Stimulated activated naive CD8-positive, alpha-beta T cell treated with anti-CD3 and anti-CD28 coated beads, Interleukin-15, amount 100 ng/mL, for 72 hours (primary cell): ENCODE results near the gene NCOA7.
"Not testable (repeated sequence)": the region's sequence is repeated elsewhere in the genome, so short reads cannot be mapped to it uniquely, and the experiment has no call there.

ENCODE experiments used
- ATAC-seq: fragments of 150-1000 bp; cut with Tn5 transposase; 2 replicates; pipeline ENCODE4 v1.10.0; 2021; ENCODE audit warnings: mild to moderate bottlenecking, moderate library complexity
- DNase-seq, 2 donors: peaks; one replicate each; pipeline ENCODE4 v3.0.0; 2021 to 2022
- H3K27ac Mint-ChIP-seq, 2 donors: one replicate each; pipeline ENCODE4 v1.8.0; 2022; ENCODE audit warnings: mild to moderate bottlenecking in 2 of 2, mixed read lengths in 2 of 2, moderate library complexity in 2 of 2
- H3K27me3 Mint-ChIP-seq: one replicate; pipeline ENCODE4 v1.8.0; 2022; ENCODE audit warnings: mixed read lengths
- H3K4me1 Mint-ChIP-seq: one replicate; pipeline ENCODE4 v1.8.0; 2022; ENCODE audit warnings: mild to moderate bottlenecking, mixed read lengths
- H3K4me3 Mint-ChIP-seq, 2 donors: one replicate each; pipeline ENCODE4 v1.8.0; 2022; ENCODE audit warnings: mild to moderate bottlenecking in 2 of 2, mixed read lengths in 2 of 2, moderate library complexity in 1 of 2
- H3K9me3 Mint-ChIP-seq, 2 donors: one replicate each; pipeline ENCODE4 v1.8.0; 2022; ENCODE audit warnings: mixed read lengths in 2 of 2

Gene NCOA7

DNA sequence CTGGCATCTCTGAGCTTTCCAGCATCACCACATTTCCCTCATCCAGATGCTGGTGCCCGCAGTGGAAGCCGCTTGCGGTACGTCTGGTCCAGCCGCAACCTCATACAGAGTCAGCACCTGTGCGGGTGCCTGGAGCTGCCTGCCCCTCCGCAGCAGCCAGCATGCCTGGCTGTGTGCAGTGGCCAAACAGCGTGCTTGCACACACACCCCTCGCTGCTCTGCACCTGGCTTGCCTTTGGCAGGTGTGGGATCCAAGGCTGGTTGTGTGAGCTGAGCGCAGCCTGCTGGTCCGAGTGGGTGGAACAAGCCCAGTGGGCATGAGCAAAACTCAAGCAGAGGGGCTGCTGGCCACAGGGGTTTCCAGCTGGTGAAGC, 162.7 kb downstream of the NCOA7 start:
- Mint-ChIP-seq H3K27ac (no peak overlapping the region), H3K27me3 (peaks cover 14% of the 10 kb centered on the region), H3K4me1 (no peaks in the 10 kb centered on the region), H3K9me3 (no peaks in the 10 kb centered on the region), H3K4me3 (no peak overlapping the region)
- DNase-seq, result no peak
- ATAC-seq, result no peak

- DNase-seq, result no peak
- Mint-ChIP-seq H3K4me1 (no peaks in the 10 kb centered on the region), H3K9me3 (no peaks in the 10 kb centered on the region), H3K4me3 (peak overlapping the region in 1 of 2 donors; percentile 21), H3K27me3 (peaks cover 8% of the 10 kb centered on the region), H3K27ac (no peak overlapping the region)
- ATAC-seq, result no peak
Observed at GRCh38 chr6:125954735-125955339, 164.1 kb downstream of the NCOA7 start.

GRCh38 chr6:125955973-125956372, 165.2 kb downstream of the NCOA7 start:
- H3K27me3 Mint-ChIP-seq, result peaks cover 8% of the 10 kb centered on the region
- DNase-seq (no peak), ATAC-seq (no peak)
- H3K27ac Mint-ChIP-seq, result no peak overlapping the region
- H3K4me3 Mint-ChIP-seq, result peak overlapping the region in 1 of 2 donors; percentile 36
- no peaks in the 10 kb centered on the region for H3K9me3 Mint-ChIP-seq
- no peaks in the 10 kb centered on the region for H3K4me1 Mint-ChIP-seq

GRCh38 chr6:125956506-125957390, 166.0 kb downstream of the NCOA7 start, which contains the start of gene HINT3:
Gene HINT3 (plus strand): TSS chr6:125956770. CDS start chr6:125956978, 208 bp downstream.
- no peak within 1 kb of the TSS for H3K27ac Mint-ChIP-seq
- peaks cover 4% of the 10 kb centered on the region for H3K27me3 Mint-ChIP-seq
- peak; percentile 97 to 98 for DNase-seq
- peak; percentile 91 for ATAC-seq
- no peaks in the 10 kb centered on the region for H3K9me3 Mint-ChIP-seq
- H3K4me3 Mint-ChIP-seq, result peak within 1 kb of the TSS in 1 of 2 donors; percentile 36
- H3K4me1 Mint-ChIP-seq, result no peaks in the 10 kb centered on the region

DNA sequence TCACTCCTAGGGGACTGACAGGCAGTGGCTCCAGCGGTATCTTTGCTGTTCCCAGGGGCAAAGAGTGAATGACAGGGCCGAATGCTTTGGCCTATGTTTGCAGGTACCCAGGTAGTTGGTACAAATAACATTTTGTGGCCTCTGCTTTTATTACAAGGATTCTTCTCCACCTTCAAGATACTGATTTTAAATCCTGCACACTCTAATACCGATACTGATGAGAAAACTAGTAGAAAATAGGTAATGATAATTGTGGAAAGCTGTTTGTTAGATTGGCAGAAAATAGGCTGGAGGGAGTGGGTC, 166.6 kb downstream of the NCOA7 start:
- H3K4me3 Mint-ChIP-seq, result no peak overlapping the region
- ATAC-seq (no peak), DNase-seq (no peak)
- H3K27me3 Mint-ChIP-seq, result no peaks in the 10 kb centered on the region
- H3K27ac Mint-ChIP-seq, result no peak overlapping the region
- H3K4me1 Mint-ChIP-seq, result no peaks in the 10 kb centered on the region
- H3K9me3 Mint-ChIP-seq, result no peaks in the 10 kb centered on the region

- Mint-ChIP-seq H3K4me1 (no peaks in the 10 kb centered on the region), H3K4me3 (no peak overlapping the region), H3K27me3 (no peaks in the 10 kb centered on the region), H3K27ac (no peak overlapping the region), H3K9me3 (no peaks in the 10 kb centered on the region)
- DNase-seq (no peak), ATAC-seq (no peak)
Observed at GRCh38 chr6:125957845-125958244, 167.1 kb downstream of the NCOA7 start.

DNA sequence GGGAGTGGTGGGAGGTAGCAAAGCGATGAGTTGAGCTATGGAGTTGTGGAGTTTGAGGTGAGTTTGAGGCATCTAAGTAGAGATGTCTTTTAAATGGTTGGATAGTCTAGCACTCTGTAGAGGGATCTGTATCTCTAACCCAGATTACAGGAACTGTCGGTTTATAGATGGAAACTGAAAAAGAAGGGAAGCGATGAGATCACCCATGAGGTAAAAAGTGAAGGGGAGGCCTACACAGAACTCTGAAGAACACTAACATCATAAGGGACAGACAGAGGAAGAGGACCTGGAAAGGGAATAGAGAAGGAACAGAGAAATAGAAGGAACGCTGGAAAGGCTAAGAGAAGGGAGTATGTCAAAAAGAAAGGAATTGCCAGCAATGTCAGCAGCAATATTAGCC, 168.3 kb downstream of the NCOA7 start:
- H3K9me3 Mint-ChIP-seq, result no peaks in the 10 kb centered on the region
- no peak for ATAC-seq
- DNase-seq, result no peak
- peaks cover 9% of the 10 kb centered on the region for H3K4me1 Mint-ChIP-seq
- H3K4me3 Mint-ChIP-seq, result no peak overlapping the region
- H3K27ac Mint-ChIP-seq, result no peak overlapping the region
- H3K27me3 Mint-ChIP-seq, result no peaks in the 10 kb centered on the region

GRCh38 chr6:125961117-125961516, 170.4 kb downstream of the NCOA7 start:
- no peak overlapping the region for H3K4me3 Mint-ChIP-seq
- H3K27me3 Mint-ChIP-seq, result no peaks in the 10 kb centered on the region
- peaks cover 18% of the 10 kb centered on the region for H3K4me1 Mint-ChIP-seq
- DNase-seq (no peak), ATAC-seq (no peak)
- no peaks in the 10 kb centered on the region for H3K9me3 Mint-ChIP-seq
- H3K27ac Mint-ChIP-seq, result peak overlapping the region in 1 of 2 donors; percentile 28

DNA sequence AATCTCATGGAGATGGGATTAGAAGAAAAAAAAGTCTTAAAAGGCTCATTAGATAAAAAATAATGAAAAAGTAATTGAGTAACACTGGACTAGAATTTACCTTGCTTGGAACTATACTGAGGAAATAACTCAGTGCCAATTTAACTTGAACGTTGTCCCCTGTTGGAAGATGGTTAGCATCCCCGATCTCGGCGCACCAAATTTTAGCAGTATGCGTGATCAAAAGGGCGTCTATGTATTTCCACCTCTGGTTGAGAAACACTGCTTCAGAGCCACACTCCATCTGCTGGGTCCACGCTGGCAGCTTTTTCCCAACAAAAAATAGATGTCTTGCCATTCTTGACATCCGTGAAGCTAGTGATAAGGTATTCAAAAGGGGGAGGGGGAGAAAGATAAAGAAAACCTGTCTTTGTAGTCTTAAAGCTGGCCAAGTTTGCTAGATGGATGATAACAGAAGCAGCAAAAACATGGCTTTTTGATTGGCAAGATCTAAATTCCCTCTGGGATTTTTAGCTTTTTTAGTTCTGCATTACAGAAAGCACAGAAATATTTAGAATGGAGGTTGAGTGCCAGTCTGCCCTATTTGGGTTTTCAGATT, 172.2 kb downstream of the NCOA7 start:
- no peak for DNase-seq
- Mint-ChIP-seq H3K4me3 (no peak overlapping the region), H3K27ac (peak overlapping the region in 1 of 2 donors; percentile 30), H3K9me3 (no peaks in the 10 kb centered on the region), H3K27me3 (no peaks in the 10 kb centered on the region), H3K4me1 (peaks cover 18% of the 10 kb centered on the region)
- ATAC-seq, result no peak

DNA sequence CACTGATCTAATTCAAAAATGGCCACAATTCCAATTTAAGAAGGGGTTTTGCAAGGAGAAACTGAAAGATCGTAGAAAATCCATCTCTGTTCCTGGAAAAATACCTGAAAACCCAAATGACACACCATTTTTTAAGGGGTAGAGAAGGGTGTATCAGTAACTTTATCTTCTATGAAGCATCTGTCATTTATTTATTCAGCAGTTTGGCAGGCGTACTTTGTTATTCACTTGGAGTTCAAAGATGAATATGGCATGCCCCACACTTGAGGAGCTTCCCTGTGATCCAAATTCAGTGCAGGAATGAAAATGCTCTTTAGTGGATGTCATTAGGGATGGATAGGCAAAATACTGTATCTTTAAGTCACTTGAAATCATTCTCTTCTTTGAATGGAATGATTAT, 173.1 kb downstream of the NCOA7 start:
- Mint-ChIP-seq H3K4me1 (peaks cover 22% of the 10 kb centered on the region), H3K27me3 (no peaks in the 10 kb centered on the region), H3K27ac (no peak overlapping the region), H3K9me3 (no peaks in the 10 kb centered on the region), H3K4me3 (no peak overlapping the region)
- ATAC-seq (no peak), DNase-seq (no peak)

DNA sequence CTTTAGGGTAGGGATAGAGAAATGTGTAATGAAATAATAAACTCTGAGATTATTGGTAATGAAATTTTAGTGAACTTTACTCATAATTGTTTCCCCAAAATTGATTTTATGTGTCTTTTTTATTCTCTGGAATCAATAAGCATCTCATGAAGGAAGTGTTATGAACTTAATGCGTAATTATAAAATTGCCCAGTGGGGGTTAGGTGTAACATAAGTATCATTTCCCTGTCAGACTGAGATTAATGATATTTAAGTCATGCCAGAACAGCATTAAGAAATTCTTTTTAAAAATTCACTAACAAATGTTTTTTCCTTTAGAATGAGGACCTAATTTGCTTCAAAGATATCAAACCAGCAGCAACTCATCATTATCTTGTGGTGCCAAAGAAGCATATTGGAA, 175.8 kb downstream of the NCOA7 start:
- H3K27me3 Mint-ChIP-seq, result no peaks in the 10 kb centered on the region

DNA sequence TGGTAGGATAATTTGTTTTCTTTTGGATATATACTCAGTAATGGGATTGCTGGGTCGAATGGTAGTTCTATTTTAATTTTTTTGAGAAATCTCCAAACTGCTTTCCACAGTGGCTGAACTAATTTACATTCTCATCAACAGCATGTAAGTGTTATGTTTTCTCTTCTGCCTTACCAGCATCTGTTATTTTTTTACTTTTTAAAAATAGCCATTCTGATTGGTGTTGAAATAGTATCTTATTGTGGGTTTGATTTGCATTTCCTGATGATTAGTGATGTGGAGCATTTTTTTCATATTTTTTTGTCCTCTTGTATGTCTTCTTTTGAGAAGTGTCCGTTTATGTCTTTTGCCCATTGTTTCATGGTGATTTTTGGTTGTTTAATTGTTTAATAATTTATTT, 177.7 kb downstream of the NCOA7 start:
- peaks cover 27% of the 10 kb centered on the region for H3K4me1 Mint-ChIP-seq
- peak overlapping the region in 1 of 2 donors; percentile 44 for H3K27ac Mint-ChIP-seq
- H3K4me3 Mint-ChIP-seq, result no peak overlapping the region
- ATAC-seq, result no peak
- H3K9me3 Mint-ChIP-seq, result no peaks in the 10 kb centered on the region
- no peaks in the 10 kb centered on the region for H3K27me3 Mint-ChIP-seq
- DNase-seq, result no peak

More for the DNA sequence above, 175.8 kb downstream of the NCOA7 start:
- ATAC-seq, result no peak
- Mint-ChIP-seq H3K9me3 (no peaks in the 10 kb centered on the region), H3K4me1 (peaks cover 32% of the 10 kb centered on the region), H3K27ac (no peak overlapping the region), H3K4me3 (no peak overlapping the region)
- no peak for DNase-seq

GRCh38 chr6:125970760-125971159, 180.0 kb downstream of the NCOA7 start:
- no peaks in the 10 kb centered on the region for H3K9me3 Mint-ChIP-seq
- H3K4me1 Mint-ChIP-seq, result peaks cover 19% of the 10 kb centered on the region
- no peak for ATAC-seq
- H3K27me3 Mint-ChIP-seq, result no peaks in the 10 kb centered on the region
- DNase-seq, result no peak
- no peak overlapping the region for H3K27ac Mint-ChIP-seq
- no peak overlapping the region for H3K4me3 Mint-ChIP-seq

GRCh38 chr6:125972478-125972877, 181.7 kb downstream of the NCOA7 start:
- DNase-seq, ATAC-seq, H3K27me3 Mint-ChIP-seq, H3K9me3 Mint-ChIP-seq, H3K4me3 Mint-ChIP-seq: not testable (repeated sequence)
- H3K27ac Mint-ChIP-seq, result peak overlapping the region in 1 of 2 donors; percentile 52
- H3K4me1 Mint-ChIP-seq, result peaks cover 19% of the 10 kb centered on the region

DNA sequence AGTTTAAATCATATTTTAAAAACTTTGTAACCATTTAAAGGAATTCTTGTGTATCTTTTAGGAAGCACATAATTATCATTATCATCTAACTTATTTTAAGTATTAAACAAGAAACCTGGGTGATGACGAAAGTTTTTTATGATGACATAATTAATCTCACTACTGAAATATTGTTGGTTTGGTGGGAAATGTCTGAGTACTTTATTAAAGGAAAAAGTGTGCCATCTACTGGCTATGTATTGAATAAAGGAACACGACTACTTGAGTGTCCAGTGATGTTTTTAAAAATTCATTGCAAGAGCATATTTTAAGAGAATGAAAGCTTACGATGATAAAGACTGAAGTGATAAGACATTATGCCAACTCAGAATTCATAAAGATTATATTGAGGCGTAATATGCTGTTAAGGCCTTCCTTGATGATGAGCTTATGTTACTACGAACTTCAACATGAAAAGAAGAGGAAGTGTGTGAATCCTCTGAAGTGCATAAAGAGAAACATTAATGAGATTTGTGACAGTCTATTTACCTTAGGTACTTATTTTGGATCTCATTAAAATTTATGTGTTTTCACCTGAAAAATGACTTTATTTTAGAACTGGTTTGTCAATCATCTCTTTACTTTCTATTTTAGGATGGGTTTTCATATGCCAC, 183.6 kb downstream of the NCOA7 start:
- ATAC-seq (peak; percentile 78), DNase-seq (no peak)
- H3K4me1 Mint-ChIP-seq, result peaks cover 10% of the 10 kb centered on the region
- no peaks in the 10 kb centered on the region for H3K9me3 Mint-ChIP-seq
- H3K27me3 Mint-ChIP-seq, result no peaks in the 10 kb centered on the region
- H3K4me3 Mint-ChIP-seq, result peak overlapping the region in 1 of 2 donors; percentile 26
- H3K27ac Mint-ChIP-seq, result peak overlapping the region in 1 of 2 donors; percentile 90

- DNase-seq (no peak), ATAC-seq (no peak)
- H3K4me3 Mint-ChIP-seq, result no peak overlapping the region
- no peak overlapping the region for H3K27ac Mint-ChIP-seq
- peaks cover 5% of the 10 kb centered on the region for H3K4me1 Mint-ChIP-seq
- no peaks in the 10 kb centered on the region for H3K9me3 Mint-ChIP-seq
- H3K27me3 Mint-ChIP-seq, result no peaks in the 10 kb centered on the region
Observed at GRCh38 chr6:125979101-125979500, 188.3 kb downstream of the NCOA7 start.
